Astrocyte of the spinal cord (primary cell): ENCODE measurements around the gene ZNF681.

Source experiments
- DNase-seq: peaks from one replicate; pipeline ENCODE4 v3.0.0; 2011; ENCODE audit warnings: low read depth, low spot score
- H3K4me3 ChIP-seq: 2 replicates; pipeline ENCODE4 v1.5.1; 2011; ENCODE audit warnings: low read depth, mild to moderate bottlenecking, low read length, moderate library complexity
- CTCF ChIP-seq: IDR thresholded peaks from 2 replicates; pipeline ENCODE4 v1.5.1; 2012; ENCODE audit warnings: low read depth, mild to moderate bottlenecking, low read length, inconsistent platforms
- in situ Hi-C: cut with HindIII; loops from 2 replicates; pipeline ENCODE4 v1.10.0; 2017; ENCODE audit warnings: low sequenced_read_pairs

The ZNF681 gene

GRCh38 chr19:23771316-23771715 is 12.6 kb upstream of the ZNF681 start:
- in situ Hi-C loops = no loop called here
- TF ChIP-seq CTCF = no peak
- DNase-seq = no peak
- no peak overlapping the region for H3K4me3 ChIP-seq

GRCh38 chr19:23770672-23771250 is 12.1 kb upstream of the ZNF681 start:
- in situ Hi-C loops = no loop called here
- H3K4me3 ChIP-seq = no peak overlapping the region
- DNase-seq = no peak
- TF ChIP-seq CTCF = no peak

GRCh38 chr19:23769691-23770468 is 11.2 kb upstream of the ZNF681 start:
- DNase-seq = no peak
- no peak for TF ChIP-seq CTCF
- in situ Hi-C loops = no loop called here
- no peak overlapping the region for H3K4me3 ChIP-seq

GRCh38 chr19:23766951-23767350 is 8.3 kb upstream of the ZNF681 start:
- no peak for DNase-seq
- TF ChIP-seq CTCF = no peak
- no peak overlapping the region for H3K4me3 ChIP-seq
- in situ Hi-C loops = no loop called here

GRCh38 chr19:23764781-23765180 is 6.1 kb upstream of the ZNF681 start:
- DNase-seq = no peak
- no peak overlapping the region for H3K4me3 ChIP-seq
- TF ChIP-seq CTCF = no peak
- in situ Hi-C loops = no loop called here

DNA sequence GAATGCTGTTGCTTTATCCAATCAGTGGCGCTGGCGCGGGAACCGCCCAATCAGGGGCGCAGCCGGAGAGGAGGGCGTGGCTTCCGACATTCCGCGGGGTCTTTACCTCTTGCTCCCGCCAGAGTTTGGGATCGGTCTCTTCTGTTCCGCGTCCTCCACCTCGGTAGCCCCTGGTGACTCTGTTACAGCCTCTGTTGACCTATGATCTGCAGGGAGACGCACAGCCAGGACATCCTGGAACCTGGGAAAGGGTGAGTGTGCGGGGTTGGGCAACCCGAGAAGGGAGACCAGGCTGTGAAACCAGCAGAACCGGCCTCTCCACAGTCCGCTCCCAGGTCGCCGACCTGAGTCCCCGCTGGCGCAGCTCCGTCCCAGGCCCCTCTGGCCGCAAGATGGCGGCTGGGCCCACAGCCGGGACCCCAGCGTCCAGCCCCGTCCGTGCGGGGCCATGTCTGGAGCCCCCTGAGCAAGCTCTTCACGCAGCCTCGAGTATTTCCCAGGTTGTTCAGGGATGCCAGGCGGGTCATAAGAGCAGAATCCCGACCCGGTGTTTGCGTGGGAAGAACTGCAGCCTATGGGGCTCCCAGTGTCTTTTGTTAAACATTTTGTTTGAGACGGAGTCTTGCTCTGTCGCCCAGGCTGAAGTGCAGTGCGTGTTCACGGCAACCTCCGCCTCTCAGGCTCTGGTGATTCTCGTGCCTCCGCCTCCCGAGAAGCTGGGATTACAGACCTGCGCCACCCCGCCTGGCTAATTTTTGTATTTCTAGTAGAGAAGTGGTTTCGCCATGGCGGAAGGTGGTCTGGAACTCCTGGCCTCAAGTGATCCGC is 4.4 kb upstream of the ZNF681 start:
- in situ Hi-C loops = no loop called here
- DNase-seq = peak; percentile 57
- TF ChIP-seq CTCF = no peak
- peak overlapping the region; percentile 67 for H3K4me3 ChIP-seq
